ENCODE results near the gene PTK7.

Gene PTK7

GRCh38 chr6:43144879-43145278, 68.8 kb downstream of the PTK7 start:
- no peak for DNase-seq (ENCODE audit: low read depth in 2 of 2)

DNA sequence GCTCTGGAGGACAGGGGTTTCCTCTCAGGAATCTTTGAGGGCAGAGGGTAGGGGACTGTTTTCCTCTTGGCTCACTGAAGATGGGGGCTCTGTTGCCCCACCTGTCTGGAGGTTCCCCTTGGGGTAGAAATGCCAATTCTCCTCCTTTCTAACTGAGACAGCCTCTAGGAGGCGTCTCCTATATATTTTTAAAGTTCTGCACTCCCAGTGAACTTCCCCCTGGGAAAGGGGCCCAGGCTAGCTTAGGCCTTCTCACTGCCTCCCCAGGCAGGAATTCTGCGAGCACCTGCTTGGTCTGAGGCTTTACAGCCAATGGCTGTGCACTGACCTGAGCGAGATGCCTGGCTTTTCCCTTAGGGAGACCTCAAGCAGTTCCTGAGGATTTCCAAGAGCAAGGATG, 70.1 kb downstream of the PTK7 start:
- no peak for DNase-seq (ENCODE audit: low read depth in 2 of 2)

DNA sequence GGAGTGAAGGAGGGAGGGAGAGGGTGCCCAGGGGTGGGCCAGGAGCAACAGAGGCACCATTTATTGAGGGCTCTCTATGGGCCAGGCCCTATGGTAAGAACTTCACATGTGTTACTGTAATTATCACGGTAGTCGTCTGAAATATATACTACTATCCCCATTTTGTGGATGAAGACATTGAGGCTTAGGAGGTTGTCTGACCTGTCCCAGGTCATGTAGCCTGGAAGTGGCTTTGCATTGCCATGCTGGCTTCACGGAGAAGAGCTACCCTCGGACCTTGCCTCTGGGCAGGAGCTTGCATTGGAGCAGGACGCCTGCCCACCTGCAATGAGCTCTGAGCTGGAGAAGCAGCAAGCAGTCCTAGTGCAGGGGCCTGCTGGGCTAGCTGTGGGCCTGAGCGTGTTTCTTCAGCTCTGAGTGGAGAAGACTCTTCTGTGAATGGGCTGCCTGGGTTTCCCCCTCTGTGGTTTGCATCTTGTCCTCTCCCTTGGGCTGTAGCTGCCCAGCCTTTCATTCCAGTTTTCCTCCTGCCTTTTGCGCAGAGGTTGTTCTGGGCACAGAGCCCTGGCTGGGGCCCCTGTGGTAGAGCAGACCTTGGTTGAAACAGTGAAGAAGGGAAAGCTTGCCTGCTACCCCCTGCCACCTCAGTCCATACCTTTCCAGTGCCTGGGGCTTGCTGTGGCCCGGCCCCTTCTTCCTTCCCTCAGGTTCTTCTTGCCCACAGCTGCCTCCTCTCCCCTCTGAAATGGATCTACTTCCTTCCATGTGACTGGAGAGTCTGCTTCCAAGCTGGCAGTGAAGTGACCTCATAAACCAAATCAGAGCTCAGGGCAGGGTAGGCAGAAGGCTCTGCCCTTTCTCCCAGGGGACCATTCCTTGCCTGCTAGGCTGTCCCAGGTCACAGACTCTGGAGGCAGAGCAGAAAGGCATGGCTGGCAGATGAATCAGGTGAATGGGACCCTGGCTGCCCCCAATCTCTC, 70.9 kb downstream of the PTK7 start:
- no peak for DNase-seq (ENCODE audit: low read depth in 2 of 2)

DNA sequence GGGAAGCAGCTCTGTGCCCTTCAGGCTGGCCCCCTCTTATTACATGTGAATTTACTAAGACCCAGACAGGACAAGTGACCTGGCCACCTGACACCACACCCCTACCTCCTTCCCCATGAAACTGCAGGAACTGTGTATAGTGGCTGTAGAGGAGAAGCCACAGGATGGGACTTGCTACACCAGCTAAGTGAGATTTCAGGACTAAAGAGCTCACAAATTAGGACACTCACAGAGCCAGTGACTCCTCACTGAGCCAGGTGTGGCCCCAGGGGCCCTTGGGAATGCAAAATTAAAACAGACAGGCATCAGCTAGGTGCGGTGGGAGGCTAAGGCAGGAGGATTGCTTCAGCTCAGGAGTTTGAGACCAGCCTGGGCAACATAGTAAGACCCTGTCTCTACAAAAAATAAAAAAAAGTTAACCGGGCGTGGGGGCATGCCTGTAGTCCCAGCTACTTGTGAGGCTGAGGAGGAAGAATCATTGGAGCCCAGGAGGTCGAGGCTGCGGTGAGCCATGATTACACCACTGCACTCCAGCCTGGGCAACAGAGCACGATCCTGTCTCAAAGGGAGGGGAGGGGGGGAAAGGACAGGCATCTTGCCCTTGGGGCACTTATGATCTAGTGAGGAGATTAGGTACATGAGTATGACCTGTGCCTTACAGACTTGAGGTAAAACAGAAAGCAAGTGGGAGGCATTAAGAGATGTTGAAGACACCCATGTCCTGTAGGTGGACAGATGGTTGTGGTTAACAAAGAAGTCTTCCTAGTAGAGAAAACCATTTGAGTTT, 71.8 kb downstream of the PTK7 start:
- DNase-seq (ENCODE audit: low read depth in 2 of 2): no peak

- no peak for DNase-seq (ENCODE audit: low read depth in 2 of 2)
Measured at GRCh38 chr6:43149265-43149664, 73.2 kb downstream of the PTK7 start.

DNA sequence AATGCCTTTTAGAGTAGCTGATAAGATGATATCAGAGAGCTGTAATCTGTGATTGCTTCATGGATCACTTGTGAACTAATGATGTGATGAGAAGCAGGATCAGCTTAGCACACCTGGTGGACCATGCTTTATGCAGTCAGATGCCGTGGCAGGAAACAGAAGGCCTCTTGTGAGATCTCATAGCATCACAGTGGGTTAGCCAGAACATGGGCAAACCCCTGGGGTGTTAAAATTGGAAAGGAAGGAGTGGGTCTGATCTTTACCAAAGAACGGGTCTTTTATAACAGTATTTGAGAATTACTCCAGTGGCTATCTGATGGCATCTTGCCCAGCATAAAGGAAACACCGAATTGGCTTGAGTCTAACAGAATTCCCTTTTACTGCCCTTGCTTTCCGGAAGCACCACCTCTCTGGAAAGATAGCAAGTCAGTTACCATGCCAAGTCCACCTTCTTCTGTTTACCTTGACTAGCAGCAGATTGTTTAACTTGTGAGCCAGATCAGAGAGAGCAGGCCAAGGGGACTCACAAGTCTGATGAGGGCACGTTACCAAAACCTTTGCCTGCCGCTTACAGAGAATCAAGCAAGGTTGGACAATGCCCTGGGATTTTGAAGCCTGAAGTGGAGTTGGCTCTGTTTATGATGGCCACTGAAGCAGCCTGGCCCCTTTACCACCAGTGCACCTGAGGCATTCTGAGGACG, 74.1 kb downstream of the PTK7 start:
- no peak for DNase-seq (ENCODE audit: low read depth in 2 of 2)

- DNase-seq (ENCODE audit: low read depth in 2 of 2): no peak
Measured at GRCh38 chr6:43159599-43159998, 83.5 kb downstream of the PTK7 start.

GRCh38 chr6:43163899-43164298, 87.8 kb downstream of the PTK7 start:
- no peak for DNase-seq (ENCODE audit: low read depth in 2 of 2)

GRCh38 chr6:43170417-43170930, 94.4 kb downstream of the PTK7 start:
- no peak for DNase-seq (ENCODE audit: low read depth in 2 of 2)

- DNase-seq (ENCODE audit: low read depth in 2 of 2): peak; percentile 97 to 98
Measured at GRCh38 chr6:43170931-43171706, 95.0 kb downstream of the PTK7 start, which contains the start of gene SRF. SRF (plus strand) TSS chr6:43171269; CDS start chr6:43171657, 388 bp downstream.

DNA sequence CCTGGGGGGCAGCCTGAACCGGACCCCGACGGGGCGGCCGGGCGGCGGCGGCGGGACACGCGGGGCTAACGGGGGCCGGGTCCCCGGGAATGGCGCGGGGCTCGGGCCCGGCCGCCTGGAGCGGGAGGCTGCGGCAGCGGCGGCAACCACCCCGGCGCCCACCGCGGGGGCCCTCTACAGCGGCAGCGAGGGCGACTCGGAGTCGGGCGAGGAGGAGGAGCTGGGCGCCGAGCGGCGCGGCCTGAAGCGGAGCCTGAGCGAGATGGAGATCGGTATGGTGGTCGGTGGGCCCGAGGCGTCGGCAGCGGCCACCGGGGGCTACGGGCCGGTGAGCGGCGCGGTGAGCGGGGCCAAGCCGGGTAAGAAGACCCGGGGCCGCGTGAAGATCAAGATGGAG, 95.6 kb downstream of the PTK7 start:
- DNase-seq (ENCODE audit: low read depth in 2 of 2): peak in 1 of 2 donors; percentile 8

- peak; percentile 17 to 45 for DNase-seq (ENCODE audit: low read depth in 2 of 2)
Measured at GRCh38 chr6:43172104-43173007, 96.2 kb downstream of the PTK7 start.

DNA sequence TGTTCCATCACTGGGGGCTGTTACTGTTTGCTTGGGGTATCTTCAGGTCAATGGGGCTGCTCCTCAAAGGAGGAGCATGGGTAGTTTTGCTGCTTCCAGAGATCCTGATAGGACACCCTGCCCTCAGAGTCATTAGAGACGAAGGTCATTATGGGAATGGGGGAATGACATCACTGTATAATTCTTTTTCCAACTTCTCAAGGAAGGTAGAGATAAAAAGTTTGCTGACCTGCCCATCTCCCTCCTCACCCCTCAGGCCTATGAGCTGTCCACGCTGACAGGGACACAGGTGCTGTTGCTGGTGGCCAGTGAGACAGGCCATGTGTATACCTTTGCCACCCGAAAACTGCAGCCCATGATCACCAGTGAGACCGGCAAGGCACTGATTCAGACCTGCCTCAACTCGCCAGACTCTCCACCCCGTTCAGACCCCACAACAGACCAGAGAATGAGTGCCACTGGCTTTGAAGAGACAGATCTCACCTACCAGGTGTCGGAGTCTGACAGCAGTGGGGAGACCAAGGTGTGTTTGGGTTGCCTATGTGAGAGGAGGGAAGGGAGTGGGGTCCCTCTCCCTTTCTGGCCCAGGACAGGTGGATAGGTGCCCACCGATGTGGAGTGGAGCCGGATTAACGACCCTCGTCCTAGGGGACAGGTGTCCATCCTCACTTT, 97.6 kb downstream of the PTK7 start:
- no peak for DNase-seq (ENCODE audit: low read depth in 2 of 2)

GRCh38 chr6:43174263-43175112, 98.4 kb downstream of the PTK7 start:
- DNase-seq (ENCODE audit: low read depth in 2 of 2): peak; percentile 96 to 97

DNA sequence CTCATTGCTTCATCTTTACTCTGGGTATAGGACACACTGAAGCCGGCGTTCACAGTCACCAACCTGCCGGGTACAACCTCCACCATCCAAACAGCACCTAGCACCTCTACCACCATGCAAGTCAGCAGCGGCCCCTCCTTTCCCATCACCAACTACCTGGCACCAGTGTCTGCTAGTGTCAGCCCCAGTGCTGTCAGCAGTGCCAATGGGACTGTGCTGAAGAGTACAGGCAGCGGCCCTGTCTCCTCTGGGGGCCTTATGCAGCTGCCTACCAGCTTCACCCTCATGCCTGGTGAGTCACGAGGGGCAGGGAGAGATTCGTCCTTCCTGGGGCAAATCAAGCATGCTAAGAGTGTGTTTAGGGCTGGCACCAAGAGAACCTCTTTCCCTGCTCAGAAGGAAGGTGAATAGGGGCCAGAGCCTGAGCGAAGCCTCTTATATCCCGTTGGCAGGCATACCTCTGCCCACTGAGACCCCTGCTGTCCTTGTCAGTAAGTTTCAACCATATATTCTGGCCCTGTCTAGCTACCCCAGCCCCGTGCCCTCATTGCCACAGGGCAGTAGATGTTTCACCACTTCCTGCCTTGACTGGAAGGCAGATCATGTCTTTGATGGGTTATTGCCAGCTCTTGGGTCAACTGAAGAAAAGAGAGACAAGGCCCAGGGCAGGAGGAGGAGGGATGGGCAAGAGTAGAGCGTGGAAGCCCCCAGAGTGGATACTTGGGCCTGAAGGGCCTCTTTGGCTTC, 99.7 kb downstream of the PTK7 start:
- no peak for DNase-seq (ENCODE audit: low read depth in 2 of 2)

- DNase-seq (ENCODE audit: low read depth in 2 of 2): no peak
Measured at GRCh38 chr6:43176423-43176786, 100.3 kb downstream of the PTK7 start.

- no peak for DNase-seq (ENCODE audit: low read depth in 2 of 2)
Measured at GRCh38 chr6:43178150-43178549, 102.0 kb downstream of the PTK7 start.

Data from stimulated activated CD8-positive, alpha-beta memory T cell treated with anti-CD3 and anti-CD28 coated beads, Interleukin-15, amount 100 ng/mL, for 48 hours (primary cell).